PC-9 (cell line): ENCODE results near the gene OR4B1. TPM values are rescaled to one million over a fixed set of nuclear protein-coding genes. Genes with fewer than 3 reads are reported as not detected.

Experiments
- BruUV-seq: library from RNA; stranded (reverse); fragments of 400-500 nt; replicated peaks from 2 replicates; lab custom pipeline; 2021; lab: Mats Ljungman, UMichigan
- CTCF ChIA-PET: fragments of 300-600 bp; sonication (Branson Sonifier 250); formaldehyde crosslinking; loops from one replicate; lab custom pipeline; 2022; ENCODE audit warnings: antibody characterized with exemption; lab: Charles Lee
- POLR2A ChIA-PET: fragments of 300-600 bp; sonication (Branson Sonifier 250); formaldehyde crosslinking; loops from one replicate; lab custom pipeline; 2022; ENCODE audit warnings: antibody characterized with exemption; ENCODE audit not compliant: unreplicated experiment; lab: Charles Lee
- DNase-seq, 2 experiments: peaks; one replicate each; pipeline versions ENCODE4 v3.0.0 to v3.0.0-alpha.2; 2015 to 2022; ENCODE audit warnings: mixed read lengths in 1 of 2
- H2AFZ ChIP-seq: fragments of 200-600 bp; sonication (generic); 2 replicates; pipeline ENCODE4 v1.8.1; 2017; ENCODE audit warnings: antibody characterized with exemption
- H3F3A ChIP-seq: fragments of 200-600 bp; sonication (generic); 2 replicates; pipeline ENCODE4 v1.8.1; 2017; ENCODE audit warnings: antibody characterized with exemption, mild to moderate bottlenecking, low read depth; ENCODE audit not compliant: insufficient read depth
- H3K27ac ChIP-seq: fragments of 200-600 bp; sonication (generic); 2 replicates; pipeline ENCODE4 v1.6.1; 2016; ENCODE audit warnings: mixed run types
- H3K27me3 ChIP-seq: fragments of 200-600 bp; sonication (generic); 2 replicates; pipeline ENCODE4 v1.6.1; 2016; ENCODE audit warnings: low read depth, mixed run types; ENCODE audit not compliant: insufficient read depth
- H3K36me3 ChIP-seq: fragments of 200-600 bp; sonication (generic); 2 replicates; pipeline ENCODE4 v1.6.1; 2016; ENCODE audit warnings: low read depth, mixed run types
- H3K4me1 ChIP-seq: fragments of 200-600 bp; sonication (generic); replicated peaks from 2 replicates; pipeline ENCODE4 v1.6.1; 2016; ENCODE audit warnings: mixed run types; ENCODE audit not compliant: insufficient read depth
- H3K4me2 ChIP-seq: fragments of 200-600 bp; sonication (generic); 2 replicates; pipeline ENCODE4 v1.6.1; 2017; ENCODE audit warnings: mixed run types
- H3K4me3 ChIP-seq: fragments of 200-600 bp; sonication (generic); 2 replicates; pipeline ENCODE4 v1.6.1; 2016; ENCODE audit warnings: mixed run types
- H3K79me2 ChIP-seq: fragments of 200-600 bp; sonication (generic); 2 replicates; pipeline ENCODE4 v1.6.1; 2017; ENCODE audit warnings: low read depth, mixed run types
- H3K9me2 ChIP-seq: fragments of 200-600 bp; sonication (generic); 2 replicates; pipeline ENCODE4 v1.8.1; 2017; ENCODE audit warnings: mild to moderate bottlenecking; ENCODE audit not compliant: insufficient read depth
- H3K9me3 ChIP-seq: fragments of 200-600 bp; sonication (generic); 2 replicates; pipeline ENCODE4 v1.8.1; 2016; ENCODE audit warnings: low read depth; ENCODE audit not compliant: insufficient read depth
- H4K20me1 ChIP-seq: fragments of 200-600 bp; sonication (generic); 2 replicates; pipeline ENCODE4 v1.8.1; 2017; ENCODE audit not compliant: insufficient read depth
- CTCF ChIP-seq: fragments of 200-600 bp; sonication (generic); conservative IDR thresholded peaks from 2 replicates; pipeline ENCODE4 v1.6.1; 2017; ENCODE audit warnings: mixed run types, antibody characterized with exemption, mild to moderate bottlenecking, moderate library complexity
- EZH2 ChIP-seq: fragments of 200-600 bp; sonication (generic); IDR thresholded peaks from 2 replicates; pipeline ENCODE4 v1.8.0; 2017; ENCODE audit warnings: antibody characterized with exemption, low read depth
- intact Hi-C: fragments of 100-400 bp; cut with micrococcal nuclease; formaldehyde crosslinking; loops from one replicate; pipeline ENCODE4 v1.10.0; 2022; ENCODE audit not compliant: unreplicated experiment
- total RNA-seq: library from RNA; stranded (reverse); gene quantifications from 2 replicates; pipeline ENCODE4 v1.2.3, GENCODE V29; 2021

Gene OR4B1
- total RNA-seq, 1 experiment from 2014 or later = not detected

- no peak within 1 kb of the TSS for H3K27ac ChIP-seq
- BruUV-seq = no TSS peak
- DNase-seq = no peak
- no peaks in the 10 kb centered on the region for H4K20me1 ChIP-seq
- ChIA-PET CTCF (no interaction called here), POLR2A (no interaction called here)
- no peaks in the 10 kb centered on the region for H3K36me3 ChIP-seq
- H3K4me3 ChIP-seq = no peak within 1 kb of the TSS
- no peaks in the 10 kb centered on the region for H3K9me2 ChIP-seq
- H3F3A ChIP-seq = no peaks in the 10 kb centered on the region
- H3K27me3 ChIP-seq = 0 out of 2 replicates have a peak, but pooled peaks cover 6% of the 10 kb centered on the region
- H3K4me2 ChIP-seq = no peak within 1 kb of the TSS
- no peaks in the 10 kb centered on the region for H3K79me2 ChIP-seq
- intact Hi-C loops = no loop called here
- no peak for TF ChIP-seq EZH2
- TF ChIP-seq CTCF = no peak
- H2AFZ ChIP-seq = no peak within 1 kb of the TSS
- H3K4me1 ChIP-seq = no peaks in the 10 kb centered on the region
- 0 out of 2 replicates have a peak, but pooled peaks cover 3% of the 10 kb centered on the region for H3K9me3 ChIP-seq
These were observed 46.9 kb downstream of the OR4B1 start, which contains the start of gene OR4X1 for GRCh38 chr11:48263423-48263911. TSS of gene OR4X1 (plus strand) at chr11:48263861. CDS start at chr11:48263861, 0 bp downstream.

Other genes with a start within 250 kb of the OR4B1 start
- 43.3 and 43.7 TPM in 2 replicates for gene PTPRJ, start 236.3 kb upstream of the OR4B1 start, total RNA-seq
- gene OR4X2, start 28.3 kb downstream of the OR4B1 start, total RNA-seq = not detected in 2 replicates
- not detected in 2 replicates for gene OR4X1, start 47.1 kb downstream of the OR4B1 start, total RNA-seq
- gene OR4S1, start 89.4 kb downstream of the OR4B1 start, total RNA-seq = not detected in 2 replicates
- gene OR4C3, start 108.1 kb downstream of the OR4B1 start, total RNA-seq = not detected in 2 replicates
- not detected in 2 replicates for gene OR4C5, start 149.7 kb downstream of the OR4B1 start, total RNA-seq